PC-3 (cell line): ENCODE data around the gene SLITRK6. TPM values are rescaled to one million over a fixed set of nuclear protein-coding genes. Genes with fewer than 3 reads are reported as not detected.

ENCODE experiments used
- ATAC-seq: fragments of 200-7000 bp; cut with Tn5 transposase; 2 replicates; pipeline ENCODE4 v1.9.1; 2020; ENCODE audit warnings: mild to moderate bottlenecking, moderate library complexity
- BruUV-seq: library from RNA; stranded (reverse); fragments of 400-500 nt; replicated peaks from 2 replicates; lab custom pipeline; 2021; lab: Mats Ljungman, UMichigan
- CTCF ChIA-PET: fragments of 300-600 bp; sonication (Branson Sonifier 250); formaldehyde crosslinking; loops from one replicate; lab custom pipeline; 2022; ENCODE audit warnings: antibody characterized with exemption; lab: Charles Lee
- POLR2A ChIA-PET: fragments of 300-600 bp; sonication (Branson Sonifier 250); formaldehyde crosslinking; loops from one replicate; lab custom pipeline; 2022; ENCODE audit warnings: antibody characterized with exemption; ENCODE audit not compliant: unreplicated experiment; lab: Charles Lee
- DNase-seq: peaks from one replicate; pipeline ENCODE4 v3.0.0-alpha.2; 2015
- H2AFZ ChIP-seq: fragments of 300-600 bp; sonication (generic); 2 replicates; pipeline ENCODE4 v1.6.0; 2016; ENCODE audit warnings: antibody characterized with exemption, low read length
- H3F3A ChIP-seq: fragments of 300-600 bp; sonication (generic); one replicate; pipeline ENCODE4 v1.6.0; 2017; ENCODE audit warnings: antibody characterized with exemption, low read length, control low read depth, mild to moderate bottlenecking; ENCODE audit not compliant: unreplicated experiment
- H3K27ac ChIP-seq: fragments of 300-600 bp; sonication (generic); 2 replicates; pipeline ENCODE4 v1.5.1; 2016; ENCODE audit warnings: mild to moderate bottlenecking, low read length
- H3K27me3 ChIP-seq: fragments of 300-600 bp; sonication (generic); 2 replicates; pipeline ENCODE4 v1.6.1; 2016; ENCODE audit warnings: low read length, mixed read lengths
- H3K36me3 ChIP-seq: fragments of 300-600 bp; sonication (generic); 2 replicates; pipeline ENCODE4 v1.6.1; 2016; ENCODE audit warnings: low read depth, mixed run types, low read length, mixed read lengths
- H3K4me1 ChIP-seq: fragments of 300-600 bp; sonication (generic); 2 replicates; pipeline ENCODE4 v1.5.1; 2016; ENCODE audit warnings: low read length; ENCODE audit not compliant: insufficient read depth
- H3K4me2 ChIP-seq: fragments of 300-600 bp; sonication (generic); 2 replicates; pipeline ENCODE4 v1.6.0; 2016; ENCODE audit warnings: low read length
- H3K4me3 ChIP-seq: fragments of 300-600 bp; sonication (generic); 2 replicates; pipeline ENCODE4 v1.5.1; 2016; ENCODE audit warnings: mild to moderate bottlenecking, low read length, mixed read lengths
- H3K79me2 ChIP-seq: fragments of 300-600 bp; sonication (generic); 2 replicates; pipeline ENCODE4 v1.6.1; 2017; ENCODE audit warnings: low read length, mixed read lengths
- H3K9ac ChIP-seq: fragments of 300-600 bp; sonication (generic); 2 replicates; pipeline ENCODE4 v1.6.0; 2016; ENCODE audit warnings: mild to moderate bottlenecking, low read length
- H3K9me2 ChIP-seq: fragments of 300-600 bp; sonication (generic); replicated peaks from 2 replicates; pipeline ENCODE4 v1.6.1; 2016; ENCODE audit warnings: mixed run types, low read length, mixed read lengths
- H3K9me3 ChIP-seq: fragments of 300-600 bp; sonication (generic); 2 replicates; pipeline ENCODE4 v1.6.1; 2016; ENCODE audit warnings: low read length, mixed read lengths
- H4K20me1 ChIP-seq: fragments of 300-600 bp; sonication (generic); 2 replicates; pipeline ENCODE4 v1.6.1; 2016; ENCODE audit warnings: low read length, mixed read lengths
- EZH2 ChIP-seq: fragments of 300-600 bp; sonication (generic); IDR thresholded peaks from one replicate; pipeline ENCODE4 v1.6.1; 2017; ENCODE audit warnings: antibody characterized with exemption, mild to moderate bottlenecking, low read length; ENCODE audit not compliant: unreplicated experiment
- EZH2phosphoT487 ChIP-seq: fragments of 300-600 bp; sonication (generic); IDR thresholded peaks from 2 replicates; pipeline ENCODE4 v1.6.1; 2018; ENCODE audit warnings: mild to moderate bottlenecking, antibody characterized with exemption, low read length, borderline replicate concordance
- intact Hi-C: fragments of 100-400 bp; cut with micrococcal nuclease; formaldehyde crosslinking; loops from 2 replicates; pipeline ENCODE4 v1.9.0; 2023
- total RNA-seq: library from RNA; depleted of rRNA; stranded (reverse); fragments of >200 nt; gene quantifications from 2 replicates; pipeline ENCODE4 v1.2.3, GENCODE V29; 2014
- TF ChIP-seq, protein P1 (sequence below): fragments of 300-600 bp; sonication (generic); conservative IDR thresholded peaks from 2 replicates; pipeline ENCODE4 v1.5.1; 2017; ENCODE audit warnings: antibody characterized with exemption, low read depth, mild to moderate bottlenecking, low read length

Gene SLITRK6
- total RNA-seq, 1 experiment from 2014 or later, result 4.6 TPM

DNA sequence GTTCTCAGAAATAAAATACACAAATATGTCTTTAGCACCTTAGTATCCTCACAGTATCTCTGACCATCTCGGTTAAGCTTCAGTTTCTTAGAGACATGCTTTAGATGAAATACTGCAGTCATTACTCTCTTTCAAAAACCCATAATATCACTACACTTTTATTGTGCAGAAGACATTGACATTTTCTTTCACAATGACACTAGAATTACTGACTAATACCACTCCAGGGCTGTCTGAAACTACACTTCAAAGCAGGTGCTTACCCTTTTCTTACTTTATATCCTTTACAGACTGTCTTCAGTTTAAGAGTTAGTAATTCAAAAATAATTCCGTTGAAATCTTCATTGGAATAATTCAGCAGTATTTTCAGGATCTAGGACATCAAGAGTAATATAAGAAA lies 42.2 kb upstream of the SLITRK6 start:
- ATAC-seq (no peak), DNase-seq (no peak)
- H3K27me3 ChIP-seq, result no peaks in the 10 kb centered on the region
- POLR2A ChIA-PET, result no interaction called here
- H3K36me3 ChIP-seq, result no peaks in the 10 kb centered on the region
- TF ChIP-seq, protein P1, sequence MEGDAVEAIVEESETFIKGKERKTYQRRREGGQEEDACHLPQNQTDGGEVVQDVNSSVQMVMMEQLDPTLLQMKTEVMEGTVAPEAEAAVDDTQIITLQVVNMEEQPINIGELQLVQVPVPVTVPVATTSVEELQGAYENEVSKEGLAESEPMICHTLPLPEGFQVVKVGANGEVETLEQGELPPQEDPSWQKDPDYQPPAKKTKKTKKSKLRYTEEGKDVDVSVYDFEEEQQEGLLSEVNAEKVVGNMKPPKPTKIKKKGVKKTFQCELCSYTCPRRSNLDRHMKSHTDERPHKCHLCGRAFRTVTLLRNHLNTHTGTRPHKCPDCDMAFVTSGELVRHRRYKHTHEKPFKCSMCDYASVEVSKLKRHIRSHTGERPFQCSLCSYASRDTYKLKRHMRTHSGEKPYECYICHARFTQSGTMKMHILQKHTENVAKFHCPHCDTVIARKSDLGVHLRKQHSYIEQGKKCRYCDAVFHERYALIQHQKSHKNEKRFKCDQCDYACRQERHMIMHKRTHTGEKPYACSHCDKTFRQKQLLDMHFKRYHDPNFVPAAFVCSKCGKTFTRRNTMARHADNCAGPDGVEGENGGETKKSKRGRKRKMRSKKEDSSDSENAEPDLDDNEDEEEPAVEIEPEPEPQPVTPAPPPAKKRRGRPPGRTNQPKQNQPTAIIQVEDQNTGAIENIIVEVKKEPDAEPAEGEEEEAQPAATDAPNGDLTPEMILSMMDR, result no peak
- TF ChIP-seq EZH2, result no peak
- TF ChIP-seq EZH2phosphoT487, result no peak
- H3K27ac ChIP-seq, result no peak overlapping the region
- no peaks in the 10 kb centered on the region for H4K20me1 ChIP-seq
- intact Hi-C loops, result no loop called here
- H2AFZ ChIP-seq, result no peak overlapping the region
- no peaks in the 10 kb centered on the region for H3K9me2 ChIP-seq
- no peak overlapping the region for H3K4me2 ChIP-seq
- BruUV-seq, result no TSS peak
- H3K4me1 ChIP-seq, result no peaks in the 10 kb centered on the region
- H3F3A ChIP-seq, result no peaks in the 10 kb centered on the region
- no peak overlapping the region for H3K9ac ChIP-seq
- CTCF ChIA-PET, result no interaction called here
- no peaks in the 10 kb centered on the region for H3K9me3 ChIP-seq
- H3K79me2 ChIP-seq, result no peaks in the 10 kb centered on the region
- no peak overlapping the region for H3K4me3 ChIP-seq

DNA sequence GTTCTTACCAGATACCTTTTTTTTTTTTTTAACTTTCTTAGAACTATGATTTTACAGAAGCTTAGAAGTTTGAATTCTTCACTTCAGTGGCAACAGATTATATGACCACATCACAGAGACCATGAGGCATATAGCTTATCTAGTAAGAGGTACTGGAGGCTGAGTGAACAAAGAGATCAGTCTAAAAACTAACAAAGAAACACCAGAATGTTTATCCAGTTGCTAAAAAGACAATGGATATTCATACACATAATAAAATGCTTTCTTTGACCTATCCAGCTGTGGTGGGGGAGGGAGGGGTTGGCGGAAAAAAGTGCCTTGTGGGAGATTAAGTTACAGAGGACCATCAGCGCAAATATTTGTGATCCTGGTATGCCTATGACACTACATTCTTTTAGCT lies 34.7 kb upstream of the SLITRK6 start:
- no peaks in the 10 kb centered on the region for H3K4me1 ChIP-seq
- ChIA-PET POLR2A (interaction anchor here (0.7 kb wide), 1 partner anchor 150 kb away, joined by 3 read pairs; no protein-coding TSS in a partner anchor), CTCF (no interaction called here)
- no peak overlapping the region for H3K4me2 ChIP-seq
- H3K9me2 ChIP-seq, result no peaks in the 10 kb centered on the region
- H2AFZ ChIP-seq, result no peak overlapping the region
- no peak overlapping the region for H3K27ac ChIP-seq
- no peaks in the 10 kb centered on the region for H3F3A ChIP-seq
- no peaks in the 10 kb centered on the region for H3K79me2 ChIP-seq
- H3K36me3 ChIP-seq, result no peaks in the 10 kb centered on the region
- no peak for ATAC-seq
- no peak for DNase-seq
- no peak overlapping the region for H3K4me3 ChIP-seq
- TF ChIP-seq EZH2phosphoT487, result no peak
- TF ChIP-seq, protein P1, result no peak
- no peak for TF ChIP-seq EZH2
- no peaks in the 10 kb centered on the region for H3K27me3 ChIP-seq
- H4K20me1 ChIP-seq, result no peaks in the 10 kb centered on the region
- H3K9ac ChIP-seq, result no peak overlapping the region
- intact Hi-C loops, result no loop called here
- no peaks in the 10 kb centered on the region for H3K9me3 ChIP-seq
- BruUV-seq, result no TSS peak

DNA sequence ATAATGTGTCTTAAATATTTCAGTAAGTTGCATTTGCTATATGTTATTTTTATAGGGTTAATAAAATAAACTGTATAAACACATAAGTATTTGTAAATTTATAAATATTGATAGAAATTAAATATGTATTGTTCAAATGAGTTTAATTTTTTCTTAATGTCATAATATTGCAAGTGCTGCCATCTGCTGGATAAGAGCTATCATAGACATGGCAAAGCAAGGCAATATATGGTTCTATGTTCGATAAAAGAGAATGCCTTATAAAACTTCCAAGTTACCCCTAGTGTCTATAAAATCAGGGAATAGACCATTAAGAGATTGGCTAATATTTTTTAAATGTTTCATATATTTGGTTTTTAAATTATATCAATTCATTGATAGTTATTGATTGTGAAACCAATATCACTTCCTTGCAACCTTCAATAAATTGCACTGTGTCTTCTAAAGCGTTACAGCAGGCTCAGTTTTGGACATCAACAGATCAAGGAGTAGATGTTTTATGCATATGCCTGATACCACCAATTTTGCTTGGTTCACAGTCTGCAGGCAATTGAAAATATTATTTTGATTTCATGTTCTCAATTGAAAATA lies 29.0 kb upstream of the SLITRK6 start:
- TF ChIP-seq, protein P1, result peak; percentile 55
- TF ChIP-seq EZH2 (no peak), EZH2phosphoT487 (no peak)
- Histone ChIP-seq H3K27ac (no peak overlapping the region), H3K27me3 (no peaks in the 10 kb centered on the region), H3K4me3 (no peak overlapping the region), H3K9ac (no peak overlapping the region), H3K79me2 (no peaks in the 10 kb centered on the region), H3K9me3 (no peaks in the 10 kb centered on the region), H3K9me2 (no peaks in the 10 kb centered on the region), H3K4me2 (no peak overlapping the region), H3F3A (no peaks in the 10 kb centered on the region), H4K20me1 (no peaks in the 10 kb centered on the region), H2AFZ (no peak overlapping the region), H3K4me1 (no peaks in the 10 kb centered on the region), H3K36me3 (no peaks in the 10 kb centered on the region)
- intact Hi-C loops, result loop anchor here (1.0 kb wide), 1 partner anchor 932 kb away; no protein-coding TSS in a partner anchor
- no TSS peak for BruUV-seq
- CTCF ChIA-PET, result no interaction called here
- no peak for ATAC-seq
- peak; percentile 43 for DNase-seq
- POLR2A ChIA-PET, result no interaction called here
